ENCODE results near the gene FGD2.

DNA sequence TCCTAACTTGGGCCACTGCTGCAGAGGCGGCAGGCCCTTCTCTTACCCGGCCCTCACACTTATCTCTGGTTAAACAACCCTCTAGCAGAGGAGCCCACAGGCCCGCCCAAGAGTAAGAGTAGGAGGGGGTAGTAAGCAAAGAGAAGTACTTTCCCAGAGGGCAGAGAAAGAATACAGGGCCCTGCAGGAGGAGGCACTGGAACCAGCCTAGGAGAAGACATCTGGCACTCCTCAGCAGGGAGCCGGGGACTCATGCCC is 29.5 kb upstream of the FGD2 start:
- TF ChIP-seq, protein P1, sequence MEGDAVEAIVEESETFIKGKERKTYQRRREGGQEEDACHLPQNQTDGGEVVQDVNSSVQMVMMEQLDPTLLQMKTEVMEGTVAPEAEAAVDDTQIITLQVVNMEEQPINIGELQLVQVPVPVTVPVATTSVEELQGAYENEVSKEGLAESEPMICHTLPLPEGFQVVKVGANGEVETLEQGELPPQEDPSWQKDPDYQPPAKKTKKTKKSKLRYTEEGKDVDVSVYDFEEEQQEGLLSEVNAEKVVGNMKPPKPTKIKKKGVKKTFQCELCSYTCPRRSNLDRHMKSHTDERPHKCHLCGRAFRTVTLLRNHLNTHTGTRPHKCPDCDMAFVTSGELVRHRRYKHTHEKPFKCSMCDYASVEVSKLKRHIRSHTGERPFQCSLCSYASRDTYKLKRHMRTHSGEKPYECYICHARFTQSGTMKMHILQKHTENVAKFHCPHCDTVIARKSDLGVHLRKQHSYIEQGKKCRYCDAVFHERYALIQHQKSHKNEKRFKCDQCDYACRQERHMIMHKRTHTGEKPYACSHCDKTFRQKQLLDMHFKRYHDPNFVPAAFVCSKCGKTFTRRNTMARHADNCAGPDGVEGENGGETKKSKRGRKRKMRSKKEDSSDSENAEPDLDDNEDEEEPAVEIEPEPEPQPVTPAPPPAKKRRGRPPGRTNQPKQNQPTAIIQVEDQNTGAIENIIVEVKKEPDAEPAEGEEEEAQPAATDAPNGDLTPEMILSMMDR (IDR thresholded peaks at IDR 0.05; ENCODE audit: low read length) = no peak
- no peak for TF ChIP-seq EZH2 (IDR thresholded peaks at IDR 0.05; ENCODE audit: borderline replicate concordance, low read length)

All from OCI-LY1 (cell line).